Gastrocnemius medialis (tissue), 4 donors: ENCODE results near the gene TMEM235. TPM values are rescaled to one million over a fixed set of nuclear protein-coding genes. Genes with fewer than 3 reads are reported as not detected.

Source experiments
- ATAC-seq, 2 donors: fragments of 150-250 bp; one replicate each; pipeline ENCODE4 v1.9.1; 2016
- DNase-seq, 2 donors: peaks; one replicate each; pipeline ENCODE4 v3.0.0-alpha.2; 2019
- H3K27ac ChIP-seq, 4 donors: fragments of 200-600 bp; sonication (generic); 1 replicate in 1 of 4; 2 replicates in 3 of 4; pipeline ENCODE4 v1.5.1; 2016 to 2018; ENCODE audit warnings: mild to moderate bottlenecking in 2 of 4, moderate library complexity in 1 of 4
- H3K27me3 ChIP-seq, 3 donors: fragments of 200-600 bp; sonication (generic) in 2 of 3; 1 replicate in 1 of 3; 2 replicates in 2 of 3; pipeline versions ENCODE4 v1.5.1 to v1.6.0; 2016 to 2019; ENCODE audit warnings: mild to moderate bottlenecking in 1 of 3, moderate library complexity in 1 of 3
- H3K36me3 ChIP-seq, 2 donors: fragments of 200-600 bp; sonication (generic) in 1 of 2; one replicate each; pipeline ENCODE4 v1.5.1; 2017 to 2018
- H3K4me1 ChIP-seq, 2 donors: fragments of 200-600 bp; sonication (generic) in 1 of 2; one replicate each; pipeline ENCODE4 v1.5.1; 2016 to 2017; ENCODE audit warnings: mild to moderate bottlenecking in 2 of 2
- H3K4me3 ChIP-seq, 4 donors: fragments of 200-600 bp; sonication (generic) in 3 of 4; 1 replicate in 1 of 4; 2 replicates in 3 of 4; pipeline ENCODE4 v1.5.1; 2016 to 2019; ENCODE audit warnings: mild to moderate bottlenecking in 2 of 4
- H3K9me3 ChIP-seq, 3 donors: fragments of 200-600 bp; sonication (generic) in 2 of 3; 1 replicate in 1 of 3; 2 replicates in 2 of 3; pipeline ENCODE4 v1.5.1; 2016 to 2019
- CTCF ChIP-seq, 5 experiments: fragments of 450-650 bp in 3 of 5; fragments of 200-600 bp in 2 of 5; sonication (generic) in 2 of 5; IDR thresholded peaks in 4 of 5; conservative IDR thresholded peaks in 1 of 5; 1 replicate in 4 of 5; 2 replicates in 1 of 5; pipeline ENCODE4 v1.5.1; 2016 to 2019; ENCODE audit warnings: antibody characterized with exemption in 5 of 5, mild to moderate bottlenecking in 3 of 5, moderate library complexity in 3 of 5
- POLR2A ChIP-seq, 2 donors: fragments of 450-650 bp; IDR thresholded peaks; one replicate each; pipeline ENCODE4 v1.6.1; 2017; ENCODE audit warnings: antibody characterized with exemption in 2 of 2, mild to moderate bottlenecking in 2 of 2, moderate library complexity in 2 of 2
- in situ Hi-C, 4 donors: fragments of 200-750 bp; cut with MboI; loops; one replicate each; pipeline versions ENCODE4 v1.15.0 to v1.8.0; 2017; ENCODE audit warnings: low sequenced_read_pairs in 4 of 4
- intact Hi-C: fragments of 100-400 bp; cut with DNase I; formaldehyde crosslinking; loops from one replicate; pipeline ENCODE4 v1.15.1; 2023; ENCODE audit warnings: low total_unique reads
- total RNA-seq, 4 donors: library from RNA; depleted of rRNA; stranded (reverse); fragments of >200 nt; gene quantifications; one replicate each; pipeline versions ENCODE4 v1.1.0 to v1.2.3, GENCODE V29; 2016

Gene TMEM235
- total RNA-seq, 4 donors from 2014 or later = not detected

- Histone ChIP-seq H3K27ac (peak overlapping the region; percentile 18 to 66 (median 64)), H3K36me3 (no peaks in the 10 kb centered on the region), H3K4me3 (no peak overlapping the region), H3K9me3 (no peaks in the 10 kb centered on the region), H3K4me1 (peaks cover 9 to 13% of the 10 kb centered on the region in 2 donors), H3K27me3 (peaks cover 1 to 2% (median 1%) of the 10 kb centered on the region in 3 donors)
- ATAC-seq (peak in 1 of 2 donors; percentile 14), DNase-seq (no peak)
- in situ Hi-C loops (no loop called here), intact Hi-C loops (no loop called here)
- TF ChIP-seq CTCF (IDR thresholded peaks at IDR 0.05 in 4 of 5, conservative IDR thresholded peaks at IDR 0.05 in 1 of 5) = no peak
- TF ChIP-seq POLR2A (IDR thresholded peaks at IDR 0.05) = no peak
Measured at GRCh38 chr17:78263736-78264340, 32.4 kb downstream of the TMEM235 start.

- no peaks in the 10 kb centered on the region for H3K9me3 ChIP-seq
- H3K27me3 ChIP-seq = peaks cover 8 to 9% (median 9%) of the 10 kb centered on the region in 3 donors
- DNase-seq (no peak), ATAC-seq (no peak)
- H3K36me3 ChIP-seq = no peaks in the 10 kb centered on the region
- no peak overlapping the region for H3K27ac ChIP-seq
- H3K4me1 ChIP-seq = peaks cover 9 to 13% of the 10 kb centered on the region in 2 donors
- in situ Hi-C loops = no loop called here
- intact Hi-C loops = no loop called here
- H3K4me3 ChIP-seq = no peak overlapping the region
- TF ChIP-seq CTCF (IDR thresholded peaks at IDR 0.05 in 4 of 5, conservative IDR thresholded peaks at IDR 0.05 in 1 of 5) (no peak), POLR2A (IDR thresholded peaks at IDR 0.05) (no peak)
Measured at GRCh38 chr17:78264590-78264989, 33.2 kb downstream of the TMEM235 start.

GRCh38 chr17:78265121-78265520, 33.7 kb downstream of the TMEM235 start:
- no peak for DNase-seq
- Histone ChIP-seq H3K27me3 (peaks cover 9 to 12% (median 10%) of the 10 kb centered on the region in 3 donors), H3K27ac (peak overlapping the region in 1 of 4 donors; percentile 7), H3K36me3 (no peaks in the 10 kb centered on the region), H3K4me3 (no peak overlapping the region), H3K9me3 (no peaks in the 10 kb centered on the region), H3K4me1 (peaks cover 9 to 13% of the 10 kb centered on the region in 2 donors)
- in situ Hi-C loops = no loop called here
- ATAC-seq = no peak
- intact Hi-C loops = no loop called here
- no peak for TF ChIP-seq POLR2A (IDR thresholded peaks at IDR 0.05)
- no peak for TF ChIP-seq CTCF (IDR thresholded peaks at IDR 0.05 in 4 of 5, conservative IDR thresholded peaks at IDR 0.05 in 1 of 5)

- H3K27ac ChIP-seq = no peak overlapping the region
- ATAC-seq (no peak), DNase-seq (no peak)
- intact Hi-C loops (no loop called here), in situ Hi-C loops (no loop called here)
- no peaks in the 10 kb centered on the region for H3K36me3 ChIP-seq
- peaks cover 9 to 15% (median 14%) of the 10 kb centered on the region in 3 donors for H3K27me3 ChIP-seq
- no peak overlapping the region for H3K4me3 ChIP-seq
- peaks cover 9 to 13% of the 10 kb centered on the region in 2 donors for H3K4me1 ChIP-seq
- no peaks in the 10 kb centered on the region for H3K9me3 ChIP-seq
- no peak for TF ChIP-seq POLR2A (IDR thresholded peaks at IDR 0.05)
- TF ChIP-seq CTCF (IDR thresholded peaks at IDR 0.05 in 4 of 5, conservative IDR thresholded peaks at IDR 0.05 in 1 of 5) = no peak
Measured at GRCh38 chr17:78266231-78266631, 34.8 kb downstream of the TMEM235 start.

- TF ChIP-seq POLR2A (IDR thresholded peaks at IDR 0.05) (no peak), CTCF (IDR thresholded peaks at IDR 0.05 in 4 of 5, conservative IDR thresholded peaks at IDR 0.05 in 1 of 5) (no peak)
- Histone ChIP-seq H3K4me3 (no peak overlapping the region), H3K27ac (no peak overlapping the region), H3K27me3 (peaks cover 9 to 19% (median 16%) of the 10 kb centered on the region in 3 donors), H3K9me3 (no peaks in the 10 kb centered on the region), H3K4me1 (peaks cover 9 to 13% of the 10 kb centered on the region in 2 donors), H3K36me3 (no peaks in the 10 kb centered on the region)
- intact Hi-C loops = no loop called here
- no peak for ATAC-seq
- in situ Hi-C loops = no loop called here
- no peak for DNase-seq
Measured at GRCh38 chr17:78266771-78267170, 35.3 kb downstream of the TMEM235 start.
